Fibroblast of skin of abdomen (primary cell): Measurements from ENCODE around the gene PTRH1.

Source experiments
- DNase-seq: peaks from one replicate; pipeline ENCODE4 v3.0.0-alpha.2; 2013

PTRH1 gene

DNA sequence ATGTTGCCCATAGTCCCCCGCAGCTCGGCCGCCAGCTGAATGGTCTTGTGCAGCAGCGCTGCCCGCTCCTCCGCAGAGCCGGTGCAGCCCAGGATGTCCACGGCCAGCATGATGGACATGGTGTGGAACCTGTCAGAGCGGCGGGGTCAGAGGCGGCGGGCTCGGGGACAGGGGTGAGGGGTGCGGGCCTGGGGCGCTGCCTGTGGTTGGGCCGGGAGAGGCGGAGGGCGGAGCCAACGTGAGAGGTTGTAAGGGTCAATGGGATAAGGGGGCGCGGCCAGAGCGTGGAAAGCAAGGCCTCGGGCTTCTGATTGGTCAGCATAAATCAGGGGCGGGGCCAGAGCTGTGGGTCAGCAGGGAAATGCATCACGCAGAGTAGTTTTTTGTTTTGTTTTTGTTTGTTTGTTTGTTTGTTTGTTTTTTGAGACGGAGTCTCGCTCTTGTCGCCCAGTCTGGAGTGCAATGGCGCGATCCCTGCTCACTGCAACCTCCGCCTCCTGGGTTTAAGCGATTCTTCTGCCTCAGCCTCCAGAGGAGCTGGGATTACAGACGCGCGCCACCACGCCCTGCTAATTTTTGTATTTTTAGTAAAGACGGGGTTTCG, 26.5 kb upstream of the PTRH1 start:
- peak; percentile 40 for DNase-seq

DNA sequence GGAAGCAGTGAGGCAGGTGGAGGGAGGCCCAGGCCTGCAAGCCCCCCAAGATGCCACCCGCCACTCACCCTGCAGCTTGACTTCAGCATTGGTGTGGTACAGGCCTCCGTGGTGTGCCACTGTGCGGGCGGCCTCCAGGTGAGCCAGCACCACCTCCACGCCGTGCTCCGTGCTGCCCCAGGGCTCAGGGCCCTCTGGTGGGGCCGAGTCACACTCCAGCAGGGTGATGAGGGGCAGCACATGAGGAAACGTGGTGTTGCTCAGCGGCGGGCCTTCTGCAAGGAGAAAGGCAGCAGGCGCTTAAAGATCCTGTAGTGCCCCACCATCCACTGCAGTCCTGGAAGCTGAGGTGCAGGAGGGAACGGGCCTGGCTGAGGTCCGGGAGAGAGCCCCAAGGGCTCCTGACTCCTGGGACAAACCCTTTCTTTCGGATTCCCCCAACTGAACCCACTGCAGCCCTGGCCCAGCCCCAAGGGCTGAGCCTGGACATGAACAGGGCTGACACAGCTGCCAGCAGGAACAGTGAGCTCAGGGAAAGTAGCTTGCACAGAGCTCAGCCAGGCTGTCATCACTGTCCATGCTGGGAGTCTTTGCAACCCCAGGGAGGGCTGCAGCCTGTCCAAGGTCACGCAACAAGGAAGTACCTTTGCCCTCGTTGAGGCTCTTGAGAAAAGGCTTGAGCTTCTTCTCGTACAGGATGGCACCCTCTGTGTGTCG, 24.3 kb upstream of the PTRH1 start:
- DNase-seq, result no peak

DNA sequence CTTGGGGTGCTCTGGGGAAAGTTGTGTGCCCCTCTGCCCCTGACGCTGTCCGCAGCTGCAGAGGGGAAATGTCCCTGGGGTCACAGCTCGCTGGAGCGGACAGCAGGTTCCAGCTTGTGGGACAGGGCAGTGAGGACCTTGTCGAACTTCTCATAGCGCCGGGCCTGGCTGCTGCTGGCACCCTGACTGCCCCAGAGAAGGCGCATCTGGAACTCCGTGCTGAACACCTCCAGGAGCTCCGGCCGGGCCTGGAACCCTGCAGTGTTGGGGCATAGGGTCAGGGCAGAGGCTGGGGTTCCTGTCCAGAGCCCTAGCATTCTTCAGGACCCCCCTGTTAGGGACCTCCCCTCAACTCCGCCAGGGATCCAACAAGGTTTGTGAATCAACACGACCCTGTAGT, 23.2 kb upstream of the PTRH1 start:
- DNase-seq, result no peak

DNA sequence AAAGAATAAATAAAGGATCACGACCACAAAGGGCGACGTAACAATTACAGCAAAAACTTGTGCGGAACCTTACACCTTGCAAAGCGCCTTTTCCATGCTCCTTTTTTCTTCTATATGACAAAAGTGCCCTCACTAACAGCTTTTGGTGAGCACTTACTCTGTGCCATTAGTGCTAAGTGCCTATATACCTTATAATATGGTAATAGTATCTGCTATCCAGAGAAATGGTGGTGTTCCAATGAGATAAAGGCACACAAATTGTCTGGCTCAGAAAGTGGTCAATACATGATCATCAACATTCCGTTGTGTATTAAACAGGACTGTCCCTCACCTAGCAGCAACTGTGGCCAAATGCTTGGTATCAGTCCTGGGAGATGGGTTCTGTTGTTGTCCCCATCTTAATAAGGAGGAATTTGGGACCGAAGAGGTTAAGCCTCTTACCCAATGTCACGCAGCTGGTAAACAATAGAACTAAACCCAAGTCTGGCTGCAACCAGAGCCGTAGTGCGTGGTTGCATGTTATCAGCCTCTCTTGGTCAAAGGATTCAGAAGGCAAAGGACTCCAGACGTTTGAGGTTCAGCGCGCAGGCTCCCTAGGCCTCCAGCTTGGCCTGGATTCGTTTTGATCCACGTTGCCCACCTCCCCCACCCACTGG, 20.2 kb upstream of the PTRH1 start:
- DNase-seq, result no peak

DNA sequence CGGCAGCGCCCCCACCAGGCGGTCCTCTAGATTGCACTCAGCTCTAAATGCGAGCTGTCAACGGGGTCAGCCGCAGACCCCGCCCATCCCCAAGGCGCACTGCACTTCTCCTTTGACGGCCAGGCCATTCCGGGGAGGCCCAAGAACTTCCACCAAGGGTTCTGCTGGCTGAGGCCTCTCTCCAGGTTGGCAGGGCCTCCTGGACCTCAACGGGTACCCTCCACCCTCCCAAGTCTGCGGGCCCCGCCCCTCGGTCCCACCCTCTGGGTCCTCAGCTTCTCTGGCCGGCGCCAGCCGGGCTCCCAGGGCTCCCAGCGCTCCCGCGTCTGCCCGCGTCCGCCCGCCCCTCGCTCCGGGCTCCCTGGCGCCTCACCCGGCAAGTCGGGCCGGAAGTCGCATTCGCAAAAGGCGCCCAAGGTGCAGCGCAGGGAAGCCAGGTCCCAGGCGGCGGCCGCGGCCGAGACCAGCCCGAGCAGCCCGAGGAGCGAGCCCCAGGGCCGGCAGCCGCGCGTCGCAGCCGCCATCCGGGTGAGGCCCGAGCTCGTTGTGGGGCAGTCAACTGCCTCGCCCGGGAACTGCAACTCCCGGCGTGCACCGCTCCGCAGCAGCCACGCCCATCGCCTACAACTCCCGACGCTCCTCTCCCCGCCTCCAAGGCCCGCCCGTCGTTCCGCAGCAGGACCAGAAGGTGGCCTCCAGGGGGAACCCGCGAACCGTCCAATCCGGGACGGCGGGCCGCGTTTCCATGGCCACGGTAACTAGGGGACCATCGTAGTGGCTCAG, 19.5 kb upstream of the PTRH1 start, which contains the start of gene TOR2A:
Gene TOR2A (minus strand): TSS at position 548 of the 783 bp plus-strand sequence. CDS start 24 bp downstream, at position 524.
- peak; percentile 95 for DNase-seq

DNA sequence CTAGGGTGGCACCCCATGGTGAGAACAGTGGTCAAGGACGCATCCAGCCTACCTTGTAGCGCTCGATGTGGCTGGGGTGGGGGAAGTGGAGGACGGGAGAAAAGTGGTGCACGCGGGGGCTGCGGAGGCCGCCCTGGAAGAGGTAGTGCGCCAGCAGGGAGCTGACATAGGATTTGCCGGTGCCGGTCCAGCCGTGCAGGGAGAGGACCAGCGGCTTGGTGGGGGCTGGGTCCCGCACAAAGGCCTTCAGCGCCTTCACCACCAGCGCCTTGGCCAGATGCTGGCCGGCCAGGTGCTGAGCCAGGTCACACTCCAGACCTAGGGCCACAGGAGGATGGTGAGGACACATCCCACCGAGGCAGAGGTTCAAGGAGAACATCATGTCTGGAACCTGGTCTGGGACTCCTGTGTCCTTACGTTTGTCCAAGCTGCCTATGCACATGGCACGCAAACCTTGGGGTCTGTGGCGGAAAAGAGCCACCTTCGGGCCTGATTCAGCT, 18.8 kb upstream of the PTRH1 start:
- no peak for DNase-seq

DNA sequence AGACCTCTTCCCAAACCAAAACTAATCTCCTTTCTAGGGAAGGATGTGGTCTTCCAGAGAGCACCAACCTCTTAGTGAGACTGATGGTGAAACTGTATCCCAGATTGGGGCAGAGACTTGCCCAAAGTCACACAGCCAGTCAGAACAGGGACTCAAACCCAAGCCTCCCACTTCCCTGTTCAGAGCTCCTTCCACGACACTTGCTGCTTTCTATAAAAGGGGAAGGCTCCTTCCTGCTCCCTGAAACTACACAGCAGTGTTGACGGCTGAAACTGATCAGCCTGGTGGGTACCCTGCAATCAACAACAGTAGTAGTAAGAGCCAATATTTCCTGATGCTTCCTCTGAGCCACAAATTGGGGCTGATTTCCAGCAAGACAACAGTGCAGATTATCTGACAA, 18.2 kb upstream of the PTRH1 start:
- no peak for DNase-seq

DNA sequence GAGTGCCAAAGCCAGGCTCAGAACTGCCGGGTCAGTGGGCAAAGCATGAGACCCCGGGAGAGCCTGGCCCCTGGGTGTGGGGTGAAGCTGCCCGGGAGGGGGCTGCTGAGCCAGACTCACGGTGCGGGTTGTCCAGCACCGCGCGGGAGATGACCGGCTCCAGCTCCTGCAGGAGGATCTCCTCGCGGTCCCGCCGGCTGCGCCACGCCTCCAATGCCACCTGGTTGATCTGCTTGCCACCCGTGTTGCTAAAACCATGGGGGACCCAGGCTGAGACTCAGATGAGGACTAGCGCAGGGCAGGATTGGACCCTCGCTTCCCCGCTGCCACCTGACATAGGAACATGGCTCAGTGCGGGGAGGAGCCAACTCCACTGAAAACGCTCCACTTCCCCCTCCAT, 17.0 kb upstream of the PTRH1 start:
- DNase-seq, result no peak

DNA sequence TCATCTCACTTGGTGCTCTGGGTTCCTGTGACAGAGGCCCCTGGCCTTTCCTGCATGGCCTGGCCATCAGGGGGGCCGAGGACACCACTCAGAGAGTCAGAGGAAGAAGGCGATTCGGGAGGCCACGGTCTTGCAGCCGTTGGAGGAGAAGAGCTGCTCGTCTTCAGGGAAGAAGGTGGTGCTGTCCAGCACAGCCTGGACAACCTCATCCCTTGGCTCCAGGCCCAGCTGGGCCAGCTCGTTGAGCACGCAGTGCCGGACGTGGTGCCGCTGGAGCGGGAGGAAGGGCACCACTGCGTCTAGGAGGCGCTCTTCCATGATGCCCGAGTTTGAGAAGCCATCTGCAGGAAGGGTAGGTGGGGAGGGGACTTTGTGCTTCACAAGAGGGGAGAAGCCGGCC, 16.5 kb upstream of the PTRH1 start:
- no peak for DNase-seq

DNA sequence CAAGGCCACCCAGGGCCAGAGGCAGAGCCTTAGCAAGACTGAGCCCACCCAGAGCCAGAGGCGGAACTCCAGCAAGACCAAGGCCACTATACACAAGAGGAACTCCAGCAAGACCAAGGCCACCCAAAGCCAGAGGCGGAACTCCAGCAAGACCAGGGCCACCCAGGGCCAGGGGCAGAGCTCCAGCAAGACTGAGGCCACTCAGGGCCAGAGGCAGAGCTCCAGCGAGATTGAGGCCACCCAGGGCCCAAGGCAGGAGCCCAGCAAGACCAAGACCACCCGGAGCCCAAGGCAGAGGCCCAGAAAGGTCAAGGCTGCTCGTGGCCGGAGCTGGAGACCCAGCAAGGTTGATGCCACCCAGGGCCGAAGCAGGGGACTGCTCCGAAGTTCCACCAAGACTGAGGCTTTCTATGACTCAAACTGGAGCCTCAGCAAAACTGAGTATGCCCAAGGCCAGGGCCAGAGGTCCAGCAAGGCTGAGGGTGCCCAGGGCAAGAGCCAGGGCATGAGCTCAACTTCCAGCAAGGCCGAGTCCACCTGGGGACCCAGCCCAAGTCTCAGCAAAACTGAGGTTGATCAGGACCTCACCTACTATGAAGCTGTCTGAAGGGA, 15.4 kb upstream of the PTRH1 start:
- no peak for DNase-seq

DNA sequence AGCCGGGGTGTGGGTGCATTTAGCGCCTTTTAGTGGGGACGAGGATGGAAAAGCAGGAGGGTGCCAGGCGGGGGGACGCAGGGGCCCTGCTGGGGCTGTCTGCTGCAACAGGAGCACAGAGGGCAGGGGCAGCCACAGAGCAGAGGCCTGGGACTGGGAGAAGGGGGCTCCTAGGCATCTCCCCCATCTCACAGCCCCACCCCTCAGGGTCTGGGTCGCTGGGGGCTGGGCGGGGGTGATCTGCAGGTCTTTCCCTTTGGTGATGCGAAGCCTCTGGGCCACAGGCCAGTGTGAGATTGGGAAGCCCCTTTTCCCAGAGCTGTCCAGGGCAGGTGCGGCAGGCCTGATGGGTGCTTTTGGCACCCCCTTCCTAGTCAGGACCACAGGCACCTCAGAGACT, 14.8 kb upstream of the PTRH1 start:
- no peak for DNase-seq

DNA sequence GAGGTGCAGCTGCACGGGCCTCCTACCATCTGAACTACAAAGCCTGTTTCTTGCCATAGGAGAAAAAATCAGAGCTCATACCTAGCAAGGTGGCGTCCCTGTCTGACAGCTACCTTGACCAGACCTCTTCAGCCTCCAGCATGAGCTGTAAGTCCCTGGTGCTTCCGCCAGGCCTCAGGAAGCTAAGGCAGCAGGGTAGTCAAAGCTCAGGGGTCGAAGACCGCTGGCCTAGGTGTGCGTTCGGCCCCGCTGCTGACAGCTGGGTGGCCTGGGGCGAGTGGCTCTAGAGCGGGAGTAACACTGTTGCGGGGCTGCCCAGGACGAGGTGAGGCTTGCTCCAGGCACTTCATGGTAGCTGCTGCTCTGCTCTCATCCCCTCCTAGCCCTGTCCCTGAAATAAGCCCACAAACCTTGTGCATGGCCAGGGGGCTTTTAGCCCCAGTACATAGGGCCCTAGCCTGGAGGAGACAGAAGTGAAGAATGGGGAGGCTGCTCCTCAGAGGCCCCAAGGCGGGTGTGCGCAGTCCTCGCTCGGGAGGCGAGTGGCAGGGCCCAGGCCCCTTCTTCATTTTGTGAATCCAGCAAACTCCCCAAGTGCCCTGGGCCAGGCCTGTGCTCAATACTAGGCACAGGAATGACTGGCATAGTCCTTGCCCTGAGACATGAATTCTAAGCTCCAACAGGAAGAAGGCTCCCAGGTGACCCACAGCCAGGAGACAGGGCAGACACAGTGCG, 14.2 kb upstream of the PTRH1 start:
- no peak for DNase-seq

DNA sequence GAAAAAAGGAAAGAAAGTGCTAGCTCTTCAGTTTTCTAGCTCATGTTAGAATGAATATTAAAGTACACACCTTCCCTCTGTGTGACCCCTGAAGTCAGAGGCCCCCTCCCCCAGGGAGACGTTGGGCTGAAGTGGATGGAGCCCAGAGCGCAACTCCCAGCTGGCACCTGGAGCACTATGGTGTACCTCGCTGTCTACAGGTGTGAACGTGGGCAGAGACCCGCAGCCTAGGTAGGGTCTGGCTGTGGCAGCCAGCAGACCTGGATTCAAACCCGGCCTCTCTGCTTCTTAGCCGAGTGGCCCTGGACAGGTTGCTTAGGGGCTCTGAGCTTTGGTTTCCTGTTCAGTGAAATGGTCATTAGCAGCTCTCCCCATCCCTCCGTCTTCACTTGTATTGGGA, 13.3 kb upstream of the PTRH1 start:
- DNase-seq, result no peak

DNA sequence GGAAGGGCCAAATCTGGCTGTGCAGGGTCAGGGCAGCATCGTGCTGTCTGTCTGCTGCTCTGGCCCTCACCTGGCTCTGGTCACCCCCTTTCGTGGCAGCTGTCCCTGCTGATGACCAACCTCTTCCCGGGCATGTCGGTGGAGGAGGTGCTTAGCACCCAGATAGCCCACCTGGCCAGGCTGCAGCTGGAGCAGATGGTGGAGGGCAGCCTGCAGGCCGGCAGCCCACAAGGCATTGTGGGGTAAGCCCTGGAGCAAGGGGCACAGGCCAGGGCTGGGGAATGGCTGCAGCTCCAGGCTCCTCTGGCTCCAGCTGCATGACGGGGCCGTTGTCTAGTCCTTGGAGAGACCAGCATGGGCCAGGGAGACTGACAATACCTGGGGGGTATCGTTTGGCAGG, 11.4 kb upstream of the PTRH1 start:
- DNase-seq, result no peak

DNA sequence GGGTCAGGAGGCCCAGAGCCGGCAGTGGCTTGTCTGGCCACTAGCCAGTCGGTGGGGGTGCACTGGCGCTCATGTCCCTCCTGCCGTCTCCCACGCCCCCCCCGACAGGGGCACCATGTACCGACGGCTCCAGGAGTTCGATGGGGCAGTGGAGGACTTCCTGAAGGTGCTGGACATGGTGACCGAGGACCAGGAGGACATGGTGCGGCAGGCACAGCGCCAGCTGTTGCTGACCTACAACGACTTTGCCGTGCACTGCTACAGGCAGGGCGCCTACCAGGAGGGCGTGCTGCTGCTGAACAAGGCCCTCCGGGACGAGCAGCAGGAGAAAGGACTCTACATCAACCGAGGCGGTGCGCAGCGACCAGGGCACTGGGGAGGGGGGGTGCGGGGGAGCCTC, 8.5 kb upstream of the PTRH1 start:
- DNase-seq, result no peak

DNA sequence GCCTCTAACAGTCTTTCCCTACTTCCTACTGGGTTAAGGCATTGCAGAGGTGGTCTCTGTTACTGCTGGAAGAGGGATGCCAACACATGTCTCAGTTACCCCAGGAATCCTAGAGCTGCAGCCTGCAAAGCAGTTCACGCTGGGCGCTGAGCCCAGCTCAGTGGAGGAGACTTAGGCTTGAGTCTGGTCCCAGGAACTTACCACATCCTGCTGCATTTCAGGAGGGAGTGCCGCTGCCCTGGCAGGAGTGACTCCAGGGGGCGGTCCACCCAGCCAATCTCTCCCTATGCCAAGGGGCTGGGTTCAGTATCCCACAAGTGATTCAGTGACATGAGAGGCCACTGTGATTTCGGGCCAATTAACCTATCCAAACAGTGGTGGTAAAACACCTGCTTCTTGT, 8.0 kb upstream of the PTRH1 start:
- peak; percentile 64 for DNase-seq

DNA sequence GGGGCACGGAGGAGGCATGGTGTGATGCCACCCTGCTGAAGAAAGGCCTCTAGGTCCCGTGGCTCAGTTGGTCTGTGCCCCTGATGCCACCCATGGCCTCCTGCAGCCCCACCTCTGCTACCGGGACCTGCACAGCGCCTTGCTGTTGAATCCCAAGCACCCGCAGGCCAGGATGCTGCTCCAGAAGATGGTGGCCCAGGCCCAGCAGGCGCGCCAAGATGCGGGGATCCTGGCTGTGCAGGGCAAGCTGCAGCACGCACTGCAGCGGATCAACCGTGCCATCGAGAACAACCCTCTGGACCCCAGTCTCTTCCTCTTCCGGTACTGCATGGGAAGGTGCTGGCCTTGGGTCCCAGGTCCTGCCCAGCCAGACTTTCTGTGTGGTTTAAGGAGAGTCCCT, 7.5 kb upstream of the PTRH1 start:
- no peak for DNase-seq

DNA sequence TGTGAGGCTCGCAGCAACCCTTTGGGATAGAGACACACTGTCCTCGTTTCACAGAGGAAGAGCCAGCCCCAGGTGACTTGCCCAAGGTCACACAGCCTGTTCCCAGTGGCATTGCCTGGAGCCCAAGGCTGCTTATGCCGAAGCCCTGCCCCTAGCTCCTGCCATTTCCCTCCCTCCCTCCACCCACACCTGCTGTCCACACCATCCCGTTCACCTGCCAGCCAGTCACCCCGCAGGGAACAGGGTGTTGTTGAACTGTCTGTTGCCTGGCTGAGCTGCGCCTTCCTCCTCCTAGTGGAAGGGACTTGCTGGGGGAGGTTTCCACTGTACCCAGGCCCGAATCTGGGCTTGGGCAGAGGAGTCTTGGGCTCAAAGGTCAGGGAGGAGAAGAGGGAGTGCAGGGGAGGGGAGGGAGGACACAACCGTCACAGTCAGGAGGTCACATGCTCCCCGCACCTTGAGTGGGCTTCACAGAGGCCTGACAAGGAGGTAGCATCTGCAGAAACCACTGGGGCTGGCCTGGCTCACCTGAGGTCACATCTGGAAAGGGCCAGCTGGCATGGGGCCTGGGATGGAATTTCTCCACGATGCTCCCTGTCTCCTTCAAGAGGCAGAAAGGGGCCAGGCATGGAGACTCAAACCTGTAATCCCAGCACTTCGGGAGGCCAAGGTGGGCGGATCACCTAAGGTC, 6.7 kb upstream of the PTRH1 start:
- no peak for DNase-seq

DNA sequence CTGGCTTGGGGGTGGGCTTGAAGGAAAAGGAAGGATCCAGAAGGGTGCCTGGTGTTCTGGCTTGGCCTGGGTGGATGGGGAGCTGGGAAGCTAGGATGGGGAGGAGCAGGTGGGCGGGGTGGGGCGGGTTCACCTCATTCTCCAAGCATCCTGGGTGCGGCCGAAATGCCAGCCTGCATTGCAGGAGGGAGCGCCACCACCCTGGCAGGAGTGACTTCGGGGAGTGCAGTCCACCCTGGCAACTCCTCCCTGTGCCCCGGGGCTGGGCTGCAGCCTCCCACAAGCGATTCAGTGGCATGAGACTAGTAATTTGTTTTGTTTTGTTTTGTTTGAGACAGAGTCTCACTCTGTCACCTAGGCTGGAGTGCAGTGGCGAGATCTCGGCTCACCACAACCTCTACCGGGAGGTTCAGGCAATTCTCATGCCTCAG, 5.9 kb upstream of the PTRH1 start:
- no peak for DNase-seq

DNA sequence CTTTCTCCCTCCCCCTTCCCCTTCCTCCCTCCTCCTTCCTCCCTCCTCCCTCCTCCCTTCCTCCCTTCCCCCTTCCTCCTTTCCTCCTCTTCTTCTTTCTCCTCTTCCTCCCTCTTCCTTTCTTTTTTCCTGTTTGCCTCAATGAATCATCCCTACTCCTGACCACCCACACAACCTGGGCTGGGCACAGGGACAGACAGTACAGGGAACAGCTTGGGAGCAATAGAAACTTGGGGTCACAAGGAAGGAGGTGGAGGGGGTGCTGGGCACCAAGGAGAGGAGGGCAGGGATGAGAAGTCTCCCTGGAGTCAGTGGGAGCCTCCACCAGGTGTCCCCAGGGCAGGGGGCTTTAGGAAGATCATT, 5.4 kb upstream of the PTRH1 start:
- DNase-seq, result no peak
